ENCODE results near the gene SPATA2L.

DNA sequence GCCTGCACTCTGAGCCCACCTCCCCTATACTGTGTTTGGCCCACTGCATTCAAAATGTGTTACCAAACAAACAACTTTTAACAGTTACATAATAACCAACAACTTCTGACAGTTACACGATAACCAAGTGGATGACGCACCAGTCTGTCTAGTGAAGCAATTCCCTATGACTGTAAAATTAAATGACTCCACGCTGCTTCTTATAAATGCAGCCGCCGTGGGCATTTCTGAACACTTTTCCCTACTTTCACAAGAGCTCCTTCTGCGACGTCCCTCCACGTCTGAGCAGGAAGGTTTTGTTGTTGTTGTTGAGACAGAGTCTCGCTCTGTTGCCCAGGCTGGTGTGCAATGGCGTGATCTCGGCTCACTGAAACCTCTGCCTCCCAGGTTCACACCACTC lies 47.4 kb upstream of the SPATA2L start:
- TF ChIP-seq, protein P1, sequence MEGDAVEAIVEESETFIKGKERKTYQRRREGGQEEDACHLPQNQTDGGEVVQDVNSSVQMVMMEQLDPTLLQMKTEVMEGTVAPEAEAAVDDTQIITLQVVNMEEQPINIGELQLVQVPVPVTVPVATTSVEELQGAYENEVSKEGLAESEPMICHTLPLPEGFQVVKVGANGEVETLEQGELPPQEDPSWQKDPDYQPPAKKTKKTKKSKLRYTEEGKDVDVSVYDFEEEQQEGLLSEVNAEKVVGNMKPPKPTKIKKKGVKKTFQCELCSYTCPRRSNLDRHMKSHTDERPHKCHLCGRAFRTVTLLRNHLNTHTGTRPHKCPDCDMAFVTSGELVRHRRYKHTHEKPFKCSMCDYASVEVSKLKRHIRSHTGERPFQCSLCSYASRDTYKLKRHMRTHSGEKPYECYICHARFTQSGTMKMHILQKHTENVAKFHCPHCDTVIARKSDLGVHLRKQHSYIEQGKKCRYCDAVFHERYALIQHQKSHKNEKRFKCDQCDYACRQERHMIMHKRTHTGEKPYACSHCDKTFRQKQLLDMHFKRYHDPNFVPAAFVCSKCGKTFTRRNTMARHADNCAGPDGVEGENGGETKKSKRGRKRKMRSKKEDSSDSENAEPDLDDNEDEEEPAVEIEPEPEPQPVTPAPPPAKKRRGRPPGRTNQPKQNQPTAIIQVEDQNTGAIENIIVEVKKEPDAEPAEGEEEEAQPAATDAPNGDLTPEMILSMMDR (IDR thresholded peaks at IDR 0.05), result no peak
- TF ChIP-seq POLR2A (IDR thresholded peaks at IDR 0.05), result no peak
- TF ChIP-seq POLR2AphosphoS5 (IDR thresholded peaks at IDR 0.05; ENCODE audit: insufficient read depth in 1 of 2, low read depth in 1 of 2), result no peak

Data from vagina (tissue), 2 donors.